K562 treated with DMSO at 1 percent for 4 hours (cell line): Measurements from ENCODE around the gene AAR2. TPM values are rescaled to one million over a fixed set of nuclear protein-coding genes. Genes with fewer than 3 reads are reported as not detected.

Experiments used
- total RNA-seq: library from RNA; unstranded; fragments of 300-600 nt; gene quantifications from 2 replicates; pipeline ENCODE4 v1.2.3, GENCODE V29; 2022; ENCODE audit not compliant: insufficient read depth

AAR2 gene, protein sequence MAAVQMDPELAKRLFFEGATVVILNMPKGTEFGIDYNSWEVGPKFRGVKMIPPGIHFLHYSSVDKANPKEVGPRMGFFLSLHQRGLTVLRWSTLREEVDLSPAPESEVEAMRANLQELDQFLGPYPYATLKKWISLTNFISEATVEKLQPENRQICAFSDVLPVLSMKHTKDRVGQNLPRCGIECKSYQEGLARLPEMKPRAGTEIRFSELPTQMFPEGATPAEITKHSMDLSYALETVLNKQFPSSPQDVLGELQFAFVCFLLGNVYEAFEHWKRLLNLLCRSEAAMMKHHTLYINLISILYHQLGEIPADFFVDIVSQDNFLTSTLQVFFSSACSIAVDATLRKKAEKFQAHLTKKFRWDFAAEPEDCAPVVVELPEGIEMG
- total RNA-seq: 21.9 and 26.9 TPM in 2 replicates

DNA sequence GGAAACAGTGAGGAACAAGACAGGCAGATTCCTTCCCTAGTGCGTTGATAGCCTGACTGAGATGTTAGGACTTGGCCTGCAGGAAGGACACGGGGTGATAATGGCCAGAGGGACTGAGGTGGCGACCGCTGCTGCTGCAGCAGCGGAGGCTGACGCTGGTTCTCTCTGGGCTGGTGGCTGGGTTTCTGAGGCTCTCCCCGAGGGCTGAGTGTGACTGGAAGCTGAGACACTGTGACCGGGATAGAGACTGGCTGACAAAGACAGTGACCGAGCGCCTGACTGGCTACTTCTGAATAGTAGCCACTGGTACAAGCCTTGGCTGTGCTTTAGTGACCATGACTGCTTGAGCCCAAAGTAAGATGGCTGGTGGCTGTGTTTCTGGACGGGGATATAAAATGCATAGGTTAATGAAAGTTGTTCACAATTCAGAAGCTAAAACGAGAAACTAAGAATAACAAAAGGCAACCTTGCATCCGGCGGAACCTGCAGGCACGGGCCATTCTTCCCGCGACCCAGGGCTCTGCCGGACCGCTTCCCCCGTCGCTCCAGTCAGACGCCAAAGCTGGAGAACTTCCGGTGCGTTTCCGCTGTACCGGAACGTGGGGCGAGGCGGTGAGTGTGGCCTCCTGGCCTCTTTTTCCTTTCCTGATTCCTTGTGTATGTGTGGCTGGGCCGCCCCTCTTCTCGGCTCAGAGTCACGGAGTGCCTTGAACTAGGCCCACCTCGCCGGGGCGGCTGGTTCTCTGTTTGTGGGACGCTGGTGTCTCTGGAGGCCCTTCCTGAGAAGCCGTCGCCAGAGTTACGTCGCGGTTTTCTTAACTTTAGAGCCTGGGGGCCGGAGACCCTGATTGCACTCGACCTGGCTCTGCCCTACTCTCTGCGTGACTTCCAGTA, at the start of gene AAR2:
Gene AAR2, plus strand, starts transcription at position 587 of the 894 bp plus-strand sequence. CDS start 3,391 bp downstream, outside the sequence.

DNA sequence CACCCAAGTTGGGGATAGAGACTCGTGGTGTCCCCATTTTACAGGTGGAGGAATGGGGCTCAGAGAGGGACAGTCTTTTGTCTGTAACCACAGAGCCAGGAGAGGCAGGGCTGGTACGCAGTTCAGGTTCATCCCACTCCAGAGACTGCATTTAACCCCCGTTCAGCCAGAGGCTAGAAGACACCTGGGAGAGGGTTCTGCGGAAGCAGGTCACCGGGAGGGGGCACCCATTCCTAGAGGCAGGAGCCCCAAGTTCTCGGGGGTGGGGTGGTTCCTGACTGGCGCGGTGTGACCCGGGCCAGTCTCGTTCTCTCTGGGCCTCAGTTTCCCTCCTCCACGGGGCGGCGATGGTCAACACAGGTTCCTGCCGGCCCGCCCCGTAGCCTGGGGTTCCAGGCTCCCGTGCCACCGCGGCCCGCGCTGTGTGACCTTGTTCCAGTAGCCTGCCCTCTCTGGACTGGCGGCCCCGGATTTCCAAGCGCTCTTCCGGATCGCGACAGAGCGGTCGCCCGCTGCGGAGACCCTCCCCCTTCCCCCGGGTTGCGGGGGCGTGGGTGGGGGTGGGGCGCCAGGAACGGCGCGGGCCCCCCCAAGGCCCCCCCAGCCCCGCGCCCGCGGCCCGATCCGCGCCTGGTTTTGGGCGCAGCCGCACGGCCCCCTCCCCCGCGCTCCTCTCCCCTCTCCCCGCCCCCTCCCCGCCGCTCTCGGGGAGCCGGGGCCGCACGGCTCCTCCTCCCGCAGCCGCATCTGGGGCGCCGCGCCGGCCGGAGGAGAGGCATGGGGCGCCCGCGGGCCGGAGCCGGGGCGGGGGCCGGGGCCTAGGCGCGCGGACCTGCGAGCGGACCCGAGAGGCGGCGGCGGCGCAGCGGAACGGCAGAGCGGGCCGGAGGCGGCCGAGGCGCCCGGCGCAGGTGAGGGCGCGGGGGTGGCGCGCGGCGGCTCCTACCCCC, 69.6 kb downstream of the AAR2 start, which contains the start of gene DLGAP4:
Gene DLGAP4, plus strand, starts transcription at position 738 of the 950 bp plus-strand sequence. CDS start 125,379 bp downstream, outside the sequence.

Other genes with a start within 250 kb of the AAR2 start
- 0.50 and 1.4 TPM in 2 replicates for gene EPB41L1, start 81.7 kb upstream of the AAR2 start, total RNA-seq
- gene DLGAP4, start 69.9 kb downstream of the AAR2 start, total RNA-seq: 15.5 and 25.6 TPM in 2 replicates